ENCODE measurements around the gene ZPLD1.

ZPLD1 gene

GRCh38 chr3:102526865-102527264 lies 92.0 kb downstream of the ZPLD1 start:
- no peak for DNase-seq (ENCODE audit: low read depth in 2 of 2)

GRCh38 chr3:102528727-102529126 lies 93.9 kb downstream of the ZPLD1 start:
- DNase-seq (ENCODE audit: low read depth in 2 of 2) = no peak
